ENCODE measurements around the gene ZSWIM8. TPM values are rescaled to one million over a fixed set of nuclear protein-coding genes. Genes with fewer than 3 reads are reported as not detected.

ZSWIM8 gene
- total RNA-seq, 1 donor from 2014 or later, result 55.8 TPM

DNA sequence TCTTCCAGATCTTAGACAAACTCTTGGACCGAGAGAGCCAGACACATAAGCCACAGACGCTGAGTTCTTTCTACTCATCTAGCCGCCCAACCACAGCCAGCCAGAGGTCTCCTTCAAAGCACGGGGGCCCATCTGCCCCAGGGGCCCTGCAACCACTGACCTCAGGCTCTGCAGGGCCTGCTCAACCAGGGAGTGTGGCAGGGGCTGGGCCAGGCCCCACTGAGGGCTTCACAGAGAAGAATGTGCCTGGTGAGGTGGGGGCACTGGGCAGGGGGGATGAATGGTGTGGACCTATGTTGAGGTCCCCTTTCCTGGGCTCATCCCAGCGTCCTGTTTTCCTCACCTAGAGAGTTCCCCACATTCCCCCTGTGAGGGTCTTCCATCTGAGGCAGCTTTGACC is 11.4 kb downstream of the ZSWIM8 start:
- no peak for DNase-seq (ENCODE audit: low read depth in 2 of 2)

DNA sequence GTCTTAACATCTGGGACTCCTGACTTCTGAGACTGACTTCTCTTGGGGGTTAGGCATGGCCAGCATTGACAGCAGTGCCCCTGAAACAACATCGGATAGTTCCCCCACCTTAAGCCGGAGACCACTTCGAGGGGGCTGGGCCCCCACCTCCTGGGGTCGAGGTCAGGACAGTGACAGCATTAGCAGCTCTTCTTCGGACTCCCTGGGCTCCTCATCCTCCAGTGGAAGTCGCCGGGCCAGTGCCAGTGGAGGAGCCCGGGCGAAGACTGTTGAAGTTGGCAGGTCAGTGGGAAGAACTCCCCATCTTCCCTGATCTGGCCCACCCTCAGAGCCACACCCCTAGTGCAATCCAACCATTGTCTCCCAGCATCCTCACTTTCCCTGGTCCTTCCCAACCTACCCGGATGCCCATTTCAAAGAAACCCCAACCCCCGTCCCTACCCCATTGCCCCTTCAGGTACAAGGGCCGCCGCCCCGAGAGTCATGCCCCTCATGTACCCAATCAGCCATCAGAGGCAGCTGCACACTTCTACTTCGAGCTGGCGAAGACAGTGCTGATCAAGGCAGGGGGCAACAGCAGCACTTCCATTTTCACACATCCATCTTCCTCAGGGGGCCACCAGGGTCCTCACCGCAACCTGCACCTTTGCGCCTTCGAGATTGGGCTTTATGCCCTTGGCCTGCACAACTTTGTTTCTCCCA is 12.1 kb downstream of the ZSWIM8 start:
- DNase-seq (ENCODE audit: low read depth in 2 of 2), result no peak

DNA sequence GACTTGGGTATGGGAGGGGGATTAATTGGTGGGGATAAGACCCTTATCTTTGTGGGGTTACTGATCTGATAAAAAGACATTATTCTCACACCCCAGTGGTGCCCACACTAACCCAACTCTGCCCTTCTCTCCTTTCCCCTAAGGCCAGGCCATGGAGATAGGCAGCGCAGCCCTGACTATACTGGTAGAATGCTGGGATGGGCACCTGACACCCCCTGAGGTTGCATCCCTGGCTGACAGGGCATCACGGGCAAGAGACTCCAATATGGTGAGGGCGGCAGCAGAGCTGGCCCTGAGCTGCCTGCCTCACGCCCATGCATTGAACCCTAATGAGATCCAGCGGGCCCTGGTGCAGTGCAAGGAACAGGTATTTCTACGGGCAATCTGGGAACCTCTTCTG is 12.7 kb downstream of the ZSWIM8 start:
- no peak for DNase-seq (ENCODE audit: low read depth in 2 of 2)

DNA sequence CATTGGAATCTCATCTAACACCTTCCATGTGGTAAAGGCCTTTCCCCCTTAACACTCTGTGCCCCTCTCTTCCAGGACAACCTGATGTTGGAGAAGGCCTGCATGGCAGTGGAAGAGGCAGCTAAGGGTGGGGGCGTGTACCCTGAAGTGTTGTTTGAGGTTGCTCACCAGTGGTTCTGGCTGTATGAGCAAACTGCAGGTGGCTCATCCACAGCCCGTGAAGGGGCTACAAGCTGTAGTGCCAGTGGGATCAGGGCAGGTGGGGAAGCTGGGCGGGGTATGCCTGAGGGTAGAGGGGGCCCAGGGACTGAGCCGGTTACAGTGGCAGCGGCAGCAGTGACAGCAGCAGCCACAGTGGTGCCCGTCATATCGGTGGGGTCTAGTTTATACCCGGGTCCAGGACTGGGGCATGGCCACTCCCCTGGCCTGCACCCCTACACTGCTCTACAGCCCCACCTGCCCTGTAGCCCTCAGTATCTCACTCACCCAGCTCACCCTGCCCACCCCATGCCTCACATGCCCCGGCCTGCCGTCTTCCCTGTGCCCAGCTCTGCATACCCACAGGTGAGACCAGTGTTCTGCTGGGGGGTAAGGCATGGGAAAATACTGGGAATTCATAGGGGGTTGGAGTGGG is 13.6 kb downstream of the ZSWIM8 start:
- no peak for DNase-seq (ENCODE audit: low read depth in 2 of 2)

DNA sequence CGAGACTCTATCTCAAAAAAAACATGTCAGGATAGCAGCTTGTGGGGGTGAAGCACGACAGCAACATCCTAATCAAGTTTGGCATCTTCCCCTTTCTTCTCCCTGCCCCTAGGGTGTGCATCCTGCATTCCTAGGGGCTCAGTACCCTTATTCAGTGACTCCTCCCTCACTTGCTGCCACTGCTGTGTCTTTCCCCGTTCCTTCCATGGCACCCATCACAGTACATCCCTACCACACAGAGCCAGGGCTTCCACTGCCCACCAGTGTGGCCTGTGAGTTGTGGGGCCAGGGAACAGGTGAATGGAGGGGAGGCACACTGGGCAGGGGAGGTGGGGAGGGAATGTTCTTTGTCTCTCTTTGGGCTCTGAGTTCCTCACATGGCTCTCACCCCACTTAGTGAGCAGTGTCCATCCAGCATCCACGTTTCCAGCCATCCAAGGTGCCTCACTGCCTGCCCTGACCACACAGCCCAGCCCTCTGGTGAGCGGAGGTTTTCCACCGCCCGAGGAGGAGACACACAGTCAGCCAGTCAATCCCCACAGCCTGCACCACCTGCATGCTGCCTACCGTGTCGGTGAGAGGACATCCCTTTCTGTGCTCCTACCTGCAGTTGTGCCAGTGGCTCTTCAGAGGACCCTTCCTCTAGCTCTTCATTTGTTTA is 14.6 kb downstream of the ZSWIM8 start:
- DNase-seq (ENCODE audit: low read depth in 2 of 2), result no peak

DNA sequence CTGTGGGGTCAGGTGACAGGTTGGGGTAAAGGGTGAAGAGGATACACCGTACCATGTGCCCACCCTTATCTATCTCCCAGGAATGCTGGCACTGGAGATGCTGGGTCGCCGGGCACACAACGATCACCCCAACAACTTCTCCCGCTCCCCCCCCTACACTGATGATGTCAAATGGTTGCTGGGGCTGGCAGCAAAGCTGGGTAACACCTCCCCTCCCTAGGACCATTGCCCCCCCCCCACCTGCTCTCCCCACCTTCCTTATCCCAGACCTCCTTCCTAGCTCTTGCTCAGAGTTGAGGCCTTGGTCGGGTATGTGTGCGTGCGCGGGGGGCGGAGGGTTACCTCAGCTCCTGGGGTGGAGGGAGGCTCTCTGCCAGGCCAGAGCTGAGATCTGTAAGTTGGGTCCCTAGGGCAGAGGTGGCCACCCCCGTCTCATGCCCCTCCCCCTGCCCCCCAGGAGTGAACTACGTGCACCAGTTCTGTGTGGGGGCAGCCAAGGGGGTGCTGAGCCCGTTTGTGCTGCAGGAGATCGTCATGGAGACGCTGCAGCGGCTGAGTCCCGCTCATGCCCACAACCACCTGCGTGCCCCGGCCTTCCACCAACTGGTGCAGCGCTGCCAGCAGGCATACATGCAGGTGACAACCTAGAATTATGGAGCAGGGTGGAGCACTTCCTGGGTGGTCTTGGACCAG is 15.3 kb downstream of the ZSWIM8 start:
- no peak for DNase-seq (ENCODE audit: low read depth in 2 of 2)

DNA sequence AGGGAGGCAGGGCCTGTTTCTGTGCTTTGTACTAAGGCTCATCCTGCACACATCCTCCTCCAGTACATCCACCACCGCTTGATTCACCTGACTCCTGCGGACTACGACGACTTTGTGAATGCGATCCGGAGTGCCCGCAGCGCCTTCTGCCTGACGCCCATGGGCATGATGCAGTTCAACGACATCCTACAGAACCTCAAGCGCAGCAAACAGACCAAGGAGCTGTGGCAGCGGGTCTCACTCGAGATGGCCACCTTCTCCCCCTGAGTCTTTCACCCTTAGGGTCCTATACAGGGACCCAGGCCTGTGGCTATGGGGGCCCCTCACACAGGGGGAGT is 15.8 kb downstream of the ZSWIM8 start:
- no peak for DNase-seq (ENCODE audit: low read depth in 2 of 2)

DNA sequence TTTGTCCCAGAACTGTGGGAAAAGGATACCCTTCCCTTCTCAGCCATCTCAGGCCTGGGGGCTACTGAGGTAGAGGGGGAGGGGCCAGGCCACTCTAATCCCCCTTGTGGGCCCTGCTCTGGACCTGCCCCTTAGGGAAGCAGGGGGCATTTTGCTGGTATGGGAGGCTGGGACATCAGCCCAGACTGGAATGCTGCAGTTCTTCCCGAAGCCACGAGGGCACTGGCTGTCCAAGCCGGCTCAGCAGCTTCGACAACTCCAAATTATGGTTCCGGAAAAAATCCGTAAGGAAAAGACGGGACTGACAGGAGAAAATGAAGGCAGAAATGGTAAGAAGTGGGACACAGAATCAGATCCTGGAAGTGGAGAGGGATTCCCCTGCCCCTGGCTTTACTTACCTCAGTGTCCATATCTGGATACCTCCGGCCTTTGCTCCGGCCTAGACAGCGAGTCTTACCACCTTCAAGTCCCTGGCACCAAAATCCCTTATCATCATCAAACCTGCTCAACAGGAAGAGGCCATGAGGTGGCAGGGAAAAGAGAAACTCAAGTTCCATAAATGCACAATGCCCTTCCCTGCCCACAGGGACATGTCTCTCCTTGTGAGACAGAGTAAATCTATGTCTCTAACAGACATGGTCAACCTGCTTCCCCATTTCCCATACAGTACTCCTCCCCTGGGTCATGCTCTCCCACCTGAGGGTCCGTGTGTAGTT is 17.0 kb downstream of the ZSWIM8 start:
- no peak for DNase-seq (ENCODE audit: low read depth in 2 of 2)

DNA sequence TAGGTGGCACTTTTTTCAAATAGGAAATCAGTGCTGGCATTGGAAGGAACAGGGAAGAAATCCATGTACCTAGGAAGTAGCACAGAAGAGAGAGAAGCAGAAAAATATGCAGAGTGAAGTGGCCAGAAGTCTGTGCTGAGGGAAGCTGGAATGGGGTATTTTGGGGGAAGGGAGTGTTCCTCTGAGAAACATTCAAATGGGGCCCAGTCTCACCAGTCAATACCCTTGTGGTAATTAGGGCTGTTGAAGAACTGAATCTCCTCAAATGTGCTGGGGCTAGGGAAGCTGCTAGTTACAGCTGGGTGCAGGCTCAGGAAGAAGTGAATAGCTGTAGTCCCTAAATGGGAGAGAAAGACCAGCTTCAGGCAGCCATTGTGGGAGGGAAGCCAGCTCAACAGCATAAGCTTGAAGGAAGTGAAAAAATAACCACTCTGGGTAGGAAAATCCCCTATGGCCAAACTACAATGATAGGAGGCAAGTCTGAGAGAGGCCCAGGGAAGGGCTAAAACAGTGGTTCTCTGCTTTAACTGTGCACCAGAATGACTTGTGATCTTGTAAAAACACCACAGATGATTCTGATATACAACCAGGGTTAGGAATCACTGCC is 18.4 kb downstream of the ZSWIM8 start:
- peak in 1 of 2 donors; percentile 31 for DNase-seq (ENCODE audit: low read depth in 2 of 2)

DNA sequence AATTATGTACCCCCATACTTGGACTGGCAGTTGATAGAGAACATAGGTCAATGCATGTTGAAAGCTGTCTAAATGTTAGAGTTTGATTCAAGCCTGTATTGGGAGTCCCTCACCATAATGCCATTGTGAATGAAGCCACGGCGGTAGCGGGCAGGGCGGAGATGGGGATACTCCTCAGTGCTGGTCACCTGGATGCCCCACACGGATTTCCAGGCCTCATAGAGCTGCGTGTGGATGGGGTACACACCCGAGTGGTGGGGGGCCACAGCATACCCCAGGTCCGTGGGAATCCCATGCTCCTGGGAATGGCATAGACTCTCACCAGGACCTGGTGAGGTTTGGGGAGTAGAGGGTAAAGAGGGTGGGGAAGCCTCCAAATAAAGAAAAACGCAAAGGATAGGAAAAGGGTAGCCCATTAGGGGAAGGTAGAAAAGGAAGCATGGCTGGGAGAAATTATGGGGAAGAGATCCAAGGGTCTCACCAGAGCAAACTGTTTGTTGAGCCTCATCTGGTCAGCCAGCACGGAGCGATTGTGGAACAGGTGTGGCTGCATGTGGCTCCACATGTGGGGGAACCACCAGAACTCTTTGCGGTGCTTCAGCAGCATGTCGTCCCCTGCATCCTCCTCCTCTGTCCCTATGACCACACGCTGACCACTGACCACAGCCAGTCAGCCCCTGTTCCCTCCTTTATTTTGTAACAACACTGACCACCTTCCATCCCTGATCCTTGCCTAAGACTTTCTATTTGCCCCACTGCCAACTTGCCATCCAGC is 21.0 kb downstream of the ZSWIM8 start:
- DNase-seq (ENCODE audit: low read depth in 2 of 2), result no peak

DNA sequence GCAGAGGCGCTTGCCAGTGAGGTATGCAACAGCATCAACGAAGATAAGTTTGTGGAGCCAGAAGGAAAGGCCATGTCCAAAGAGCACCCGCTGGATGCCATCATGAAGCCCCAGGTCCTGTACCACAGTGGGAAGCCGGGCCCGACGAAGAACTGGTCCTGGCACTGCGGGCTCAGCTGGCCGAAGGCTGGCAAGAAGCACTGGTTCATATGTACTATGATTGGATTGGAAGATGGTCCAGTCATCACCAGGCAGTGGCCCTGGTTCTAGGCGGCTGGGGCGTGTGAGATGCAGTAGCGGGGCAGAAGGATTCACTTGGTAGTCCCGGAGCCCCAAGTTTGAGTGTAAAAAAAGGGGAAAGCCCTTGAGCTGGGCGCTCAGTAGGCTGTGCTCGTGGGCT is 22.1 kb downstream of the ZSWIM8 start:
- DNase-seq (ENCODE audit: low read depth in 2 of 2), result no peak

DNA sequence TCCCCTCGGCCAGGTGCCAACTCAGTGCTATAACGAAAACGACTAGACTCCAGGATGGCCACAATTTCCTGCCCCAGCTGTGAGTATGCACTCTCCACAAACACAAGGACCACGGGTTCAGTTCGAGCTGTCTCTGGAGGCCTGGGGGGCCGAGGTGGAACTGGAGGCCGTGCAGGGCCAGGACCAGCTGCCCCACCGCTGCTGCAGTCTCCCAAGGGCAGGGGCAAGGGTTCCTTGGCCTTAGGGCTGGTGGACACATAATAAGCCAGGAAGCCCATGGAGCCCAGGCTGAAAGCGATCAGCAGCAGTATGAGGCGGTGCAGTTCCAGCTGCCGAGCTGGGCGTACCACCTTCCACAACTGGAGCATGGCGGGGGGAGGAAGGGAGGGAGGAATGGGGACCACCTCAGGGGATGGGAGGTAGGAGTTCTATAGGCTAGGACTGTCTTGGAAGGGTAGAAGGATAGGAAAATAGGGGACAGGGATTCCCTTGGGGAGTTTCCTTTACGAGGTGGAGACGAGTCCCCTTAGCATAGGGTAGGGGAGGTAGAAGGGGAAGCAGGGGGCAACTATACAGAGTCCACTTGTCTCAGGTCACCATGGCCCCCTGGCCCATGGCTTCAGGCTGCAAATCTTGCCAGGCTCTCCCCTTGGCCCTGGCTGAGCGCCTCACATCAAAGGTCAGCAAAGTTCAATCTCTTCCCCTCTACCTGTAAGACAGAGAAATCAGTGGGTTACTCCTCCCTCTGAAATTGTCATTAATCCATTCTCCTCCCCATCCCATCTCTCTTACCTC is 22.8 kb downstream of the ZSWIM8 start:
- no peak for DNase-seq (ENCODE audit: low read depth in 2 of 2)

DNA sequence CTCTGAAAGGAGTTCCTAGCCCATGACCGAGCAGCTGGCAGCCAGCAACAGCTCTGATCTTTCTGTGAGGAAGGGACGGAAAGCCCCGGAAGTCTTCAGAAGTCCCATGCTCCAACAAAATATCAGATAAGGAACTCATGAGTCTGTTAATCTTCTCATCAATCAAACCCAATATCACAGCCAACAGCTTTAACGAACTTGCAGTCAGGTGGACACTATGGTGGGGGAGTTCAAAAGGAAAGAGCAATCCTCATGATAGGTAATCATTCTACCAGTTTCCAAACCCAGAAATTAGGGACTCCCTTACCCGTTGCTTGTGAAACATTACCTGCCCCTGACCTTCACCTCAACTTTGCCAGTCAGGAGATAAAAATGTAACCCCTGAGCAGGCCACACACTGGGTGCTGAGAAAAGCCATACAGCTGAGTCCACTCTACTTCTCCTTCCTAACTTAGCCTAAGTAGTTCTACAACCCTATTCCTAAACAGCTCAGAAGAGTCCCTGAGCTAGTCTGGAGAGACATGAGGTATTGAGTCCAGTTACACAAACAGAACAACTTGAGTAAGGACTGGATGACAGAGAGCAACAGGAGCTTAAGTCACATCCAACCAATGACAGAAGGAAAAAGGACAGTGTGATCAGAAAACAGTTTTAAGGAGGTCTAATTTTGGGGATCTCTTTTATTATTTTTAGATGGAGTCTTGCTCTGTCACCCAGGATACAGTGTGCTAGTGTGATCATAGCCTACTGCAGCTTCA is 23.8 kb downstream of the ZSWIM8 start:
- DNase-seq (ENCODE audit: low read depth in 2 of 2), result no peak

DNA sequence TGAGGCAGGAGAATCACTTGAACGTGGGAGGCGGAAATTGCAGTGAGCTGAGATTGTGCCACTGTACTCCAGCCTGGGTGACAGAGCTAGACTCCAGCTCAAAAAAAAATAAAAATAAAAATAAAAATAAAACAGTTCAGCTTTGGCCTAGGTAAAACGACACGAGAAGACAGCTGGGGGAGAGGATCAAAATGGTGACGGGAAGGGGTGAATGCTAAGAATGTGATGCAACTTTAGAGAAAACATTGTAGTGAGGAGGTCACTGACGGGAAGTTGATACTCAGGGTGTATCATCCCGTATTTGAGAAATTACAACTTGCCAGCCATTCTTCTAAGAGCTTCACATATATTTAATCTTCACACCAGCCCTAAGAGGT is 24.9 kb downstream of the ZSWIM8 start:
- DNase-seq (ENCODE audit: low read depth in 2 of 2), result no peak

DNA sequence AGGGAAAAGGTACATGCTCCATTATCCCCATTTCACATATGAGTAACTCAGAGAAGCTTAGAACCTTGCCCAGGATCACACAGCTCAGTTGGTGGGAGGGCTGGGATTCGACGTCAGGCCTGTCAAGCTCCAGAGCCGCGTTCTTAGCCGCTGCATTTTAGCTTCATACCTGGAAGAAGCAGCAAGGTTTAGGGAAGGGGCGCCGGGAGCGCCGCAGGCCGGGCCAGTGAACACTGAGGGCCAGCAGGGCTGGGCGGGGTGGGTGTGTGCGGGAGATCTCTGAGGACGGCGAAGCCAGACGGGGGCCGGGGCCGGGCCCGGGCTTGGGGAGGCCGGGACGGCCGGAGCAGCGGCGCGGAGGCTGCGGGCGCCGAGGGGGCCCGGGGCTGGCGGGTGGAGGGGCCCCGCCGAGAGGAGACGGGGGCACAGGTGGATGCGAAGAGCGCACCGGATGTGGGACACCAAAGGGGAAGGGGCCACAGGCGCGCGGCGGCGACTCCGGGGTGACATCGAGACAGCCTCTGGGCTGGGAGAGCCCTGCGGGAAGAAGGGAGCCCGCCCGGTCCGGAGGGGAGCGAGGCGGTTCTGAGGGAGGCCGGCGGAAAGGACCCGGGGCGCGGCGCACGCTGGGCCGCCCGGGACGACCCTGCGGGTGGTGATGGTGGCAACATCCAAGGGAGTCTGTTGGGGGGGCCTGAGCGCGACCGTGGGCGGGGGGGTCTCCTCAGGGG is 25.5 kb downstream of the ZSWIM8 start:
- peak; percentile 26 to 37 for DNase-seq (ENCODE audit: low read depth in 2 of 2)

DNA sequence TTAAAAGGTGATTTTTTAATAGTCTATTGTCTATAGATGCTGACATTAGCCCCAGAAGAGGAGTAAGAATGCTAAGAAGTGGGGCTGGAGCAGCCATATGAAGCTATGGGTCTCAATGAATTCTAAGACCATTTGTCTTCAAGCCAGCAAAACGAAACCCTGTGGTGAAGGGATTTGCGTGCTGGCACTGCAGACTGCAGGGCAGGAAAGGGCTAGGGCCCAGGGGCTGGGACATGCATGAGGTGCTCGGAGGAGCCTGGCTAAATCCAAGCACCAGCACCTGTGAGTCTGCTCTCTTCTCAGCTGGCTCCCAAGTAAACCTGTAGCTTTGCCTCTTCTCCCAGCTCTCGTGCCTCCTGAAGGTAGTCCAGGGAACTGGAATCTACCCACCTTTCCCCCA is 27.3 kb downstream of the ZSWIM8 start:
- DNase-seq (ENCODE audit: low read depth in 2 of 2), result no peak

DNA sequence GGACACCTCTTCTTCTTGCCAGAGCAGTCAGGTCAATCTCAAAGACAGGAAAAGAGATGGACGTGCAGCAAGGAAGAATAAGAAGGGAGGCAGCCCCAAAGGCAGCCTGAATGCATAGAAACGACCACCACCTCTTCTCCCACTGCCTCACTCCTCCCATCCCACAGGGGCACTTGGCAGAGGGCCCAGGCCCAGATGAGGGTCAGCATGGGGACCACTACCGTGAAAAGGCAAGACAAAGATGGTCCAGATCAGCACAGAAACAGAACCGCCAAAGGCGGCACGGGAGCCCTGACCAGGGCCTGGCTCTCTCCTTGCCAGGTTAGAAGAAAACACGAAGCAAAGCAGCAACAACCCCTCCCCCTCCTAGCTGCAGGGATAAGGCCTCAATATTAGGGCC is 27.9 kb downstream of the ZSWIM8 start:
- no peak for DNase-seq (ENCODE audit: low read depth in 2 of 2)

DNA sequence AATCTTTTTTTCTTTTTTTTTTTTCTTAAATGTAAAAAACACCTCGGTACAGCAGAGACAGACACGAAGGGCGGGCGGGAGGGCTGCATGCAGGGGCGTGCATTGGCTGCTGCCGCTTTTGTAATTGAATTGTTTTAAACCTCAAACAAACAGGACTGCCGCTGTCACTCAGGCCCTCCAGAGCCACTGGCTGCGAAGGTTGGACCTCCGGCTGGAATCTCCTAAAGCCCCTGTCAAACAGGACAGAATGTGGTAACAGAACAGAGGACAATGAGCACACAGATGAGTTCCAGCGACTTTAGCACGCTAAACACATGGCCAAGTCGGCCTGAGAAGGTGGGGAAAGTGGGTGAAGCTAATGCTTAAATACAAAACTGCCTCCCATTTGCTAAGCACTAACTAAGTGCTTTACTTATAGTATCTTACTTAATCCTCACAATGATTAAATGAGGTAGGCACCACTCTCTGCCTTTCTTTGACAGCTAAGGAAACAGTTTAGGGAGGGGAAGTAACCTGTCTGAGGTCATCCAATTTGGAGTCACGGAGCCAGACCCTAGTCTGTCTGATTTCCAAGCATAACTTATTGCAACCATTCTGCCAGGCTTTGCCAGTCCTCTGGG is 29.0 kb downstream of the ZSWIM8 start:
- DNase-seq (ENCODE audit: low read depth in 2 of 2), result no peak

Measured in lung microvascular endothelial cell (primary cell).